Measurements from ENCODE around the gene PRSS22.

The PRSS22 gene

DNA sequence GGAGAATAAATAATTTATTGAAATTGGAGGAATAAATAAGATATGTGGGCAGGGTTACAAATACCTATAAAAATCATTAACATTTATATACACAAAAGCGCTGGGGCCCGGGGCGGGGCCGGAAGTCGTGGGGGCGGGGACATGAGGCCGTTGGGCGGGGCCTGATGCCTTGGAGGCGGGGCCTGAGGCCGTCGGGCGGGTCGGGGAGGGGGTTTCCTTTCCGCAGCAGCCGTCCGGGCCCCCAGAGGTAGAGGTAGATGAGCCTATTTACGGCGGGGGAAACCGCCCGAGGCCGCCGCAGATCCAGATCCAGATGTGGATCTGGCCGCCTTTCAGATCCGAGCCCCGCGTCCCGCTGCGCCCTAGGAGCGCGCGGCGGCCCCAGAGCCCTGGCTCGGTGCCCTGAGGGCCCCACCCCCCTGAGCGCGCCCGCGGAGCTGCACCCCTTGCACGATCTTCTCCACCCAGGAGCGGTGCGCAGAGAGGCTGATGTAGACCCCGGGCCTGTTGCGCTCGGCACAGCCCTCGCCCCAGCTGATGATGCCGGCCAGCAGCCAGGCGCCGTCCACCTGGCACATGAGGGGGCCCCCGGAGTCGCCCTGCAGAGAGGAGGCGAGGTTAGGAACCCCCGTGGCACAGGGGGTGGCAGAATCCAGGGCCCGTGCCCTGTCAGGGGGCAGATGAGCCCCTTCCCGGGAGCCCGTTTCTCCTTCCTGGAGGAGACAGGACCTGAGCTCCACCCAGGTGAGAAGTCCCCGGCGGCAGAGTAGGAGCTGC lies 5.1 kb downstream of the PRSS22 start:
- DNase-seq (ENCODE audit: low spot score), result no peak

GRCh38 chr16:2852003-2852730 lies 5.8 kb downstream of the PRSS22 start:
- DNase-seq (ENCODE audit: low spot score), result no peak

GRCh38 chr16:2848933-2849725 lies 8.8 kb downstream of the PRSS22 start:
- no peak for DNase-seq (ENCODE audit: low spot score)

GRCh38 chr16:2846511-2847310 lies 11.3 kb downstream of the PRSS22 start:
- DNase-seq (ENCODE audit: low spot score), result no peak

GRCh38 chr16:2845116-2845515 lies 12.9 kb downstream of the PRSS22 start:
- no peak for DNase-seq (ENCODE audit: low spot score)

DNA sequence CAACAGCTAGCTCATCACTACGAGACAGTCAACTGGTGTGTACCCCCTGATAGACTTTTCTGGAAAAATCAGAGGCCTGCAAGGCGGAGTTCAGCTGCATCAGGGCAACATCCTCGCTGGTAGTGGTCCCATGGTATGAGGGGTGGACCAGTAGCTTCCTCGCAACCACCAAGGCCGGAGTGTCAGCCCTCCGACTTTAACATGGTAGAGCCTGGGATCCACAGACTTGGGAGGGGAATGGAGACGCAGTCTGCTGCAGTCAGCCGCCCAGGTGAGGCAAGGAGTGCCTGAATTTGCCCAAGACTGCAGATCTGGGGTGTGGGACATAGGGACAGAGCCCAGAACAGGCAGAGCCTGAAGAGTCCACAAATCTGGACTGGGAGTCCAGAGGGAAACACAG lies 14.4 kb downstream of the PRSS22 start:
- DNase-seq (ENCODE audit: low spot score), result no peak

GRCh38 chr16:2842340-2843000 lies 15.5 kb downstream of the PRSS22 start:
- no peak for DNase-seq (ENCODE audit: low spot score)

DNA sequence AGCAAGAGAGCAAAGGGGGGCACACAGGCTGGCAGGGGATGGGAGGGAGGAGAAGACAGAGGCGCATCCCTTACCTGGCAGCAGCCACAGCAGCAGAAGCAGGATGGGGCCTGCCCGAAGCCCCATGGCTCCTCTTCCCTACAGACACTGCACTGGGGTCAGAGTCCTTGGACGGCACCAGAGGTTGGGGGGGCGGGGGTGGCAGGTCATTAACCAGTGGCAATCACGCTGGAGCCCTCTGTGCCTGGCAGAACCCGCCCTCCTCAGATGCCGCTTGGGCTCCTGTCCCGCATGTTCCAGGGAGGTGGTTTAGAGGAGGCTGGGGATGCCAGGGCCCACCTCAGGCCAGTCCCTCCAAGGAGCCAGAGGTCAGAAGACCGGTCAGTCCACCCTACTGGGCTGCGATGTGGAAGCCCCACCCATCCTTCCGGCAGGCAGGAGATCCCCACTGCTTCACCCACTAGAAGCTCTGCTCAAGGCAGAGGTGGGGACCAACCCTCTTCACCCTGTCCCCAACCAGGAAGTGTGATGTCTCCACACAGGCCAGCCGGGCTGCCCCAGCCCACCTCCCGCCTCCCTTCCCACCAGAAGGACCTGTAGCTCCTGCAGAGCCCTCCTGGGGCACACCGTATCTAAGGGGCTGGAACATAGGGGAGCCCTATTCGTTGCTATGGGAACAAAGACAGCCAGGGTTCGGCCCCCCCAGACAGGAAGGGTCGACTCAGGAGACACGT lies 16.2 kb downstream of the PRSS22 start:
- DNase-seq (ENCODE audit: low spot score), result no peak

GRCh38 chr16:2840914-2841313 lies 17.1 kb downstream of the PRSS22 start:
- no peak for DNase-seq (ENCODE audit: low spot score)

- no peak for DNase-seq (ENCODE audit: low spot score)
Observed at GRCh38 chr16:2839650-2840450, 18.1 kb downstream of the PRSS22 start.

- peak; percentile 86 for DNase-seq (ENCODE audit: low spot score)
Observed at GRCh38 chr16:2838928-2839327, 19.0 kb downstream of the PRSS22 start.

DNA sequence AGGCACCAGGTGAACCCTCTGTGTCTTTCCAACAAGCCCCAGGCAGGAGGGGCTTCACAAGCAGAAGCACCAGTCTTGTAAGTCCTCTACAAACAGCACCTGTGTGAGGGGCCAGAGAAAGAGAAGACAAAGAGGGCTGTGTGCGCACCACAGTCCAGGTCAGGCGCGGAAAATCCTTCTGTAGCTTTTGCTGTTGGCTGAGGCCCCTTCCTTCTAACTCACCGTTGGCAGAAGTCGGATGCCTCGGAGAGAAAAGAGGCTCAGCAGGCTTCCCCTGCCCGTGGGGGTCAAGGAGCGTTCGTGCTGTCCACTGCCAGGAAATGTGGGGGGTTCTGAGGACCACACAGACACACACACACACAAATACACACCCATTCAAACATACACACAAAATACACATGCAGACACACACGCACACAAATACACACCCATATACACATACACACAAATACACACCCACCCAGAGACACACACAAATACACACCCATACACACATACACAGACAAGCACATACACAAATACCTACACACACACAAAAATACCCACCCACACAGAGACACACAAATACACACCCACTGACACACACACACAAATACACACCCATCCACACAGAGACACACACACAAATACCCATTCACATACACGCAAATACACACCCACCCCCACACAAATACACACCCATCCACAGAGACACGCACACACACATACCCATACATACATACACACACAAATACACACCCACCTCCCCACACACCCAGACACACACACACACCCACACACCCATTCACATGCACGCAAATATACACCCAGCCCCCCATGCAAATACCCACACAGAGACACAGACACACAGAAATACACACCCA lies 21.1 kb downstream of the PRSS22 start:
- no peak for DNase-seq (ENCODE audit: low spot score)

- DNase-seq (ENCODE audit: low spot score), result peak; percentile 17
Observed at GRCh38 chr16:2835638-2836493, 22.1 kb downstream of the PRSS22 start.

- DNase-seq (ENCODE audit: low spot score), result no peak
Observed at GRCh38 chr16:2834968-2835367, 23.0 kb downstream of the PRSS22 start.

DNA sequence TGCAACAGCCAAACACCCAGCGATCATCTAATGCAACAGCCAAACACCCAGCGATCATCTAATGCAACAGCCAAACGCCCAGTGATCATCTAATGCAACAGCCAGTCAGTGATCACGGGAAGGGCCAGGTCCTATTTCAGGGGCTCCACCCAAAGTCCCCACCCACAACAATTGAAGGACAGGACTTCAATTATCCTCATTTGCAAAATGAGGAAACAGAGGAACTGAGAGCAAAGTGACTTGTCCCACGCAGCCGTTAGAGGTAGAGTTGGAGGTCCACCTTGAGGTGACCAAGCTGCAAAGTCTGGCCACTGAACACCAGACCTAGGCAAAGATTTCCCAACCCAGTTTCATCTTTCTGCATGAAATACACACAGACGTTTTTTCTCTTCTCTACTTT lies 24.2 kb downstream of the PRSS22 start:
- no peak for DNase-seq (ENCODE audit: low spot score)

- no peak for DNase-seq (ENCODE audit: low spot score)
Observed at GRCh38 chr16:2831203-2831602, 26.8 kb downstream of the PRSS22 start.

GRCh38 chr16:2830355-2830695 lies 27.6 kb downstream of the PRSS22 start:
- DNase-seq (ENCODE audit: low spot score), result no peak

Measured in Ammon's horn (tissue), 1 donor.